ENCODE data around the gene PIK3C2A. TPM values are rescaled to one million over a fixed set of nuclear protein-coding genes. Genes with fewer than 3 reads are reported as not detected.
"Not testable (repeated sequence)": the region's sequence is repeated elsewhere in the genome, so short reads cannot be mapped to it uniquely, and the experiment has no call there.

The PIK3C2A gene
- polyA plus RNA-seq, 1 of the 3 experiments (the other 2 are of a cell fraction), result 9.3 TPM

- no peaks in the 10 kb centered on the region for H3K4me1 ChIP-seq (ENCODE audit: control insufficient read depth in 1 of 2, insufficient read depth in 2 of 2, low read depth in 1 of 2, low read length in 1 of 2)
- H3K4me3 ChIP-seq (ENCODE audit: low read depth in 2 of 2, low read length in 1 of 2), result no peak overlapping the region; a peak in 1 of 4 replicates
- no peaks in the 10 kb centered on the region for H3K9me3 ChIP-seq
- WGBS (ENCODE audit: low lambda C conversion rate), result 72% methylated on average over 7 of the region's 7 CpGs
- no peaks in the 10 kb centered on the region for H3K36me3 ChIP-seq (replicated peaks in 1 of 2; ENCODE audit: control insufficient read depth in 1 of 2, insufficient read depth in 2 of 2, low read length in 1 of 2)
- H3F3A ChIP-seq (replicated peaks; ENCODE audit: insufficient read depth), result no peaks in the 10 kb centered on the region
- no peak for DNase-seq
- no peak overlapping the region for H3K27ac ChIP-seq (ENCODE audit: low read depth in 2 of 2, low read length in 1 of 2)
- H4K20me1 ChIP-seq (ENCODE audit: insufficient read depth), result no peaks in the 10 kb centered on the region
- no peak overlapping the region for H2AFZ ChIP-seq (ENCODE audit: low read depth)
- H3K27me3 ChIP-seq (ENCODE audit: insufficient read depth), result no peaks in the 10 kb centered on the region
- no peaks in the 10 kb centered on the region for H3K9me2 ChIP-seq
- H3K4me2 ChIP-seq, result no peak overlapping the region
- CTCF ChIA-PET, result interaction anchor here (0.6 to 2.2 kb wide), 25 partner anchors 8 to 314 kb away, joined by 3 to 18 read pairs (median 4); partner anchors contain the start of genes KCNJ11, PIK3C2A, PLEKHA7 and USH1C
- no peak overlapping the region for H3K9ac ChIP-seq
- TF ChIP-seq CHD2 (IDR thresholded peaks at IDR 0.05; ENCODE audit: low read length, partially characterized antibody), result no peak
- no peak for TF ChIP-seq MEF2A (IDR thresholded peaks at IDR 0.05; ENCODE audit: borderline replicate concordance, low read depth)
- TF ChIP-seq NRF1 (IDR thresholded peaks at IDR 0.05; ENCODE audit: low read depth, low read length), result no peak
- TF ChIP-seq IRF3 (IDR thresholded peaks at IDR 0.05; ENCODE audit: low read depth, low read length), result no peak
- TF ChIP-seq YY1 (IDR thresholded peaks at IDR 0.05; ENCODE audit: low read depth), result no peak
- no peak for TF ChIP-seq TEAD4 (IDR thresholded peaks at IDR 0.05; ENCODE audit: borderline replicate concordance, insufficient read depth)
- no peak for TF ChIP-seq SMC3 (IDR thresholded peaks at IDR 0.05; ENCODE audit: low read depth, low read length)
- TF ChIP-seq, protein P1, sequence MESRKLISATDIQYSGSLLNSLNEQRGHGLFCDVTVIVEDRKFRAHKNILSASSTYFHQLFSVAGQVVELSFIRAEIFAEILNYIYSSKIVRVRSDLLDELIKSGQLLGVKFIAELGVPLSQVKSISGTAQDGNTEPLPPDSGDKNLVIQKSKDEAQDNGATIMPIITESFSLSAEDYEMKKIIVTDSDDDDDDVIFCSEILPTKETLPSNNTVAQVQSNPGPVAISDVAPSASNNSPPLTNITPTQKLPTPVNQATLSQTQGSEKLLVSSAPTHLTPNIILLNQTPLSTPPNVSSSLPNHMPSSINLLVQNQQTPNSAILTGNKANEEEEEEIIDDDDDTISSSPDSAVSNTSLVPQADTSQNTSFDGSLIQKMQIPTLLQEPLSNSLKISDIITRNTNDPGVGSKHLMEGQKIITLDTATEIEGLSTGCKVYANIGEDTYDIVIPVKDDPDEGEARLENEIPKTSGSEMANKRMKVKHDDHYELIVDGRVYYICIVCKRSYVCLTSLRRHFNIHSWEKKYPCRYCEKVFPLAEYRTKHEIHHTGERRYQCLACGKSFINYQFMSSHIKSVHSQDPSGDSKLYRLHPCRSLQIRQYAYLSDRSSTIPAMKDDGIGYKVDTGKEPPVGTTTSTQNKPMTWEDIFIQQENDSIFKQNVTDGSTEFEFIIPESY (IDR thresholded peaks at IDR 0.05; ENCODE audit: borderline replicate concordance, low read depth), result no peak
- no peaks in the 10 kb centered on the region for H3K79me2 ChIP-seq (ENCODE audit: insufficient read depth)
- POLR2A ChIA-PET, result no interaction called here
Measured at GRCh38 chr11:17229481-17230152, 21.8 kb upstream of the PIK3C2A start.

DNA sequence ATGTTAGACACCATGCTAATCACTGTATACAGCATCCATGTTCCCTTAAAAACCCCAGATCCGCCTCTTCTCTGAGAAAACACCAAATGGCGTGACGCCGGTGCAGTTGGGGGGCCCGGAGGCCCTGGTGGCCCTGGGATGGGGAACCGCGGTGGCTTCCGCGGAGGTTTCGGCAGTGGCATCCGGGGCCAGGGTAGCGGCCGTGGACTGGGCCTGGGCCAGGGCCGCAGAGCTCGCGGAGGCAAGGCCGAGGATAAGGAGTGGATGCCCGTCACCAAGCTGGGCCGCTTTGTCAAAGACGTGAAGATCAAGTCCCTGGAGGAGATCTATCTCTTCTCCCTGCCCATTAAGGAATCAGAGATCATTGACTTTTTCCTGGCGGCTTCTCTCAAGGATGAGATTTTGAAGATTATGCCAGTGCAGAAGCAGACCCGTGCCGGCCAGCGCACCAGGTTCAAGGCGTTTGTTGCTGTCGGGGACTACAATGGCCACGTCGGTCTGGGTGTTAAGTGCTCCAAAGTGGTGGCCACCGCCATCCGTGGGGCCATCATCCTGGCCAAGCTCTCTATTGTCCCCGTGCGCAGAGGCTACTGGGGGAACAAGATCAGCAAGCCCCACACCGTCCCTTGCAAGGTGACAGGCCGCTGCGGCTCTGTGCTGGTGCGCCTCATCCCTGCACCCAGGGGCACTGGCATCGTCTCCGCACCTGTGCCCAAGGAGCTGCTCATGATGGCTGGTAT, 20.6 kb upstream of the PIK3C2A start:
- H3K4me2 ChIP-seq; H3K27ac ChIP-seq (ENCODE audit: low read depth in 2 of 2, low read length in 1 of 2); H3F3A ChIP-seq (replicated peaks; ENCODE audit: insufficient read depth); H3K79me2 ChIP-seq (ENCODE audit: insufficient read depth); DNase-seq; H3K9me2 ChIP-seq; H3K27me3 ChIP-seq (ENCODE audit: insufficient read depth); H3K4me3 ChIP-seq (ENCODE audit: low read depth in 2 of 2, low read length in 1 of 2); POLR2A ChIA-PET; H3K4me1 ChIP-seq (ENCODE audit: control insufficient read depth in 1 of 2, insufficient read depth in 2 of 2, low read depth in 1 of 2, low read length in 1 of 2); H3K36me3 ChIP-seq (replicated peaks in 1 of 2; ENCODE audit: control insufficient read depth in 1 of 2, insufficient read depth in 2 of 2, low read length in 1 of 2); H3K9me3 ChIP-seq; H2AFZ ChIP-seq (ENCODE audit: low read depth); H3K9ac ChIP-seq; H4K20me1 ChIP-seq (ENCODE audit: insufficient read depth): not testable (repeated sequence)
- CTCF ChIA-PET, result interaction anchor here (1.1 to 2.2 kb wide), 3 partner anchors 10 to 300 kb away, joined by 3 to 17 read pairs (median 3); no protein-coding TSS in a partner anchor
- 94% methylated on average over 28 of the region's 38 CpGs for WGBS (ENCODE audit: low lambda C conversion rate)
